Hepatocyte (in vitro differentiated cells): ENCODE data around the gene POLR2L. TPM values are rescaled to one million over a fixed set of nuclear protein-coding genes. Genes with fewer than 3 reads are reported as not detected.

Experiments used
- DNase-seq: peaks from one replicate; pipeline ENCODE4 v3.0.0-alpha.2; 2016; ENCODE audit warnings: low spot score
- H2AFZ ChIP-seq: fragments of 200-600 bp; sonication (generic); 2 replicates; pipeline ENCODE4 v1.6.0; 2016; ENCODE audit warnings: antibody characterized with exemption, mild to moderate bottlenecking
- H3K27ac ChIP-seq: fragments of 200-600 bp; sonication (generic); 2 replicates; pipeline ENCODE4 v1.5.1; 2016; ENCODE audit warnings: mild to moderate bottlenecking
- H3K27me3 ChIP-seq: fragments of 200-600 bp; sonication (generic); 2 replicates; pipeline ENCODE4 v1.6.1; 2016
- H3K36me3 ChIP-seq: fragments of 200-600 bp; sonication (generic); replicated peaks from 2 replicates; pipeline ENCODE4 v1.5.1; 2016; ENCODE audit warnings: low read depth; ENCODE audit not compliant: insufficient read depth
- H3K4me1 ChIP-seq: fragments of 200-600 bp; sonication (generic); 2 replicates; pipeline ENCODE4 v1.5.1; 2016; ENCODE audit warnings: mild to moderate bottlenecking, moderate library complexity; ENCODE audit not compliant: insufficient read depth
- H3K4me2 ChIP-seq: fragments of 200-600 bp; sonication (generic); 2 replicates; pipeline ENCODE4 v1.6.0; 2016
- H3K4me3 ChIP-seq: fragments of 200-600 bp; sonication (generic); 2 replicates; pipeline ENCODE4 v1.5.1; 2016; ENCODE audit warnings: mild to moderate bottlenecking
- H3K79me2 ChIP-seq: fragments of 200-600 bp; sonication (generic); 2 replicates; pipeline ENCODE4 v1.6.0; 2017; ENCODE audit warnings: mild to moderate bottlenecking
- H3K9me2 ChIP-seq: fragments of 200-600 bp; sonication (generic); replicated peaks from 2 replicates; pipeline ENCODE4 v1.6.0; 2017; ENCODE audit warnings: mild to moderate bottlenecking; ENCODE audit not compliant: insufficient read depth
- H3K9me3 ChIP-seq: fragments of 200-600 bp; sonication (generic); 2 replicates; pipeline ENCODE4 v1.5.1; 2016; ENCODE audit warnings: low read depth, mild to moderate bottlenecking
- H4K20me1 ChIP-seq: fragments of 200-600 bp; sonication (generic); 2 replicates; pipeline ENCODE4 v1.6.0; 2016; ENCODE audit warnings: mild to moderate bottlenecking; ENCODE audit not compliant: insufficient read depth, poor library complexity, severe bottlenecking
- CTCF ChIP-seq: fragments of 200-600 bp; sonication (generic); IDR thresholded peaks from 2 replicates; pipeline ENCODE4 v1.5.1; 2016; ENCODE audit warnings: antibody characterized with exemption, mild to moderate bottlenecking; ENCODE audit not compliant: poor library complexity
- EZH2 ChIP-seq: fragments of 200-600 bp; sonication (generic); IDR thresholded peaks from 2 replicates; pipeline ENCODE4 v1.6.1; 2016; ENCODE audit warnings: antibody characterized with exemption, mild to moderate bottlenecking, borderline replicate concordance
- EZH2phosphoT487 ChIP-seq: fragments of 200-600 bp; sonication (generic); IDR thresholded peaks from one replicate; pipeline ENCODE4 v1.6.1; 2018; ENCODE audit warnings: antibody characterized with exemption, mild to moderate bottlenecking, low read depth, moderate library complexity; ENCODE audit not compliant: unreplicated experiment, severe bottlenecking
- WGBS: methylation state at CpG from one replicate; pipeline ENCODE4 v1.1.6; 2016; ENCODE audit warnings: low lambda C conversion rate; ENCODE audit errors: missing lambda C conversion rate; 5-methylcytosine and 5-hydroxymethylcytosine counted together
- polyA plus RNA-seq: library from polyadenylated mRNA; unstranded; fragments of >200 nt; fragmentation: Nextera tagmentation; extraction: Ambion mirVana; gene quantifications from 2 replicates; pipeline ENCODE4 v1.2.1, GENCODE V29; 2016
- total RNA-seq: library from RNA; depleted of rRNA; stranded (reverse); fragments of >200 nt; gene quantifications from 2 replicates; pipeline ENCODE4 v1.2.3, GENCODE V29; 2014

The POLR2L gene
- total and polyA plus RNA-seq, 2 experiments from 2014 or later, result 38.0 to 372 TPM

DNA sequence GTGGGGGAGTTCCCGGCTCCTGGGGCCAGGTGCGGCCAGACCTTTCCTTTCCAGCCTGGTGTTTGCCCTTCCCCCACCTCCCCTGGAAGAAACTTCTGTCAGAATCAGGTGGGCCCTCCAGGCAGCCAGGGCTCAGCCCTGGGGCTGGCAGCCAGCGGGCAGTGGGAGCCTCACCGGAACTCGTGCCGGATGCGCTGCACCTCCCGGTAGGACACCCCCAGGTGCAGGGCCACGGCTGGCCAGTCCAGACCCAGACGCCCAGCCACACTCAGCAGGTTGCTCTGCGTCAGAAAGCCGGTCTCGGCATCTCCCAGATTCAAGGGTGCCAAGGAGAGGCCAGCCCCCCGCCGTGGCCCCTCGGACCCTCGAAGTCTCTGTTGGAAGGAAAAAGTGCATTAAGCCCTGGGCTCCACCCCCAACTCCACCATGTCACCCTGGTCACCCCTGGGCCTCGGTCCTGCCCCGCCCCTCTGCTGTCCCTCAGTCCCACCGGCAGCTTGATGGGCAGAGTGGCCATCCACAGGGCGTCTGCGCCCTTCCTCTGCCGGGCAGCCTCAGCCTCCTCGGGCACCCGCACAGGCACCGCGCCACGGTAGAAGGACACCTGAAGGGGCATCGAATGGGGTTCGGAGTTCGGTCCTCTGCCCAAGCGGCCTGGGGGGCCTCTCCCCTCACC, 42.5 kb downstream of the POLR2L start:
- 96% methylated on average over 23 of the region's 32 CpGs for WGBS

DNA sequence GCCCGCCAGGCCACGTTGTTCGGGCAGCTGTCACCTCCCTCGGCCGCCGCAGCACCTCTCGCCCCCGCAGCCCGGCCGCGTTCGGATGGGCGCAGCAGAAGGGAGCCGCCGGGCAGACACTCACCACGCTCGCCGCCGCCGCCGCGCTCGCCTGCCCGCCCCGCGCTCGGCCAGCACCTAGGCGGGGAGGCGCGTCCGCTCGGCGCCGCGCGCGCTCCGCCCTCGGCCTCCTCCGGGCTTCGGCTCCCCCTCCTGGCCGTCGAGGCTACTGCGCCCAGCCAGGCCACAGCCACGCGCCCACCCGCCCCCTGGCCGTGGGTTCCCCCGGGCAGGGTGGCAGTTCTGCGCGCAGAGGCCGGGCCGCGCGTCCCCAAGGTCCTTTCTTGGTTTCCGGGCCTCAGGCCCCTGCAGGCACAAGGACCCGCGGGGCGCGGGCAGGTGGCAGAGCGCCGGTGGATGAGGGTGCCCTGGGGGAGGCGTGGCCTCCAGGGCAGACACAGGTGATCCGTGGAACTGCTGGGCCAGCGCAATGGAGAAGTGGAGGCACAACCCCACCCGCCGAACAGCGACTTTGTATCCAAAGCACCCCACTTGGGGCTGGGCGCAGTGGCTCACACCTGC, 44.1 kb downstream of the POLR2L start, which contains the start of gene SLC25A22:
TSS of gene SLC25A22 (minus strand) at position 189 of the 621 bp plus-strand sequence. CDS start 3,275 bp downstream, outside the sequence.
- 18% methylated on average over 17 of the region's 69 CpGs for WGBS
- H3K27me3 ChIP-seq, result no peaks in the 10 kb centered on the region
- peaks cover 6% of the 10 kb centered on the region for H3K79me2 ChIP-seq
- H3K9me3 ChIP-seq, result no peaks in the 10 kb centered on the region
- H2AFZ ChIP-seq, result peak within 1 kb of the TSS; percentile 46
- H4K20me1 ChIP-seq, result no peaks in the 10 kb centered on the region
- H3K4me1 ChIP-seq, result peaks cover 23% of the 10 kb centered on the region
- H3K9me2 ChIP-seq, result no peaks in the 10 kb centered on the region
- H3K36me3 ChIP-seq, result no peaks in the 10 kb centered on the region
- peak within 1 kb of the TSS; percentile 59 for H3K4me3 ChIP-seq
- peak within 1 kb of the TSS; percentile 90 for H3K4me2 ChIP-seq
- TF ChIP-seq EZH2, result no peak
- peak; percentile 74 for TF ChIP-seq CTCF
- peak within 1 kb of the TSS; percentile 98 for H3K27ac ChIP-seq
- DNase-seq, result peak; percentile 94

More for the DNA sequence above, 42.5 kb downstream of the POLR2L start:
- H3K4me3 ChIP-seq, result no peak overlapping the region
- H3K79me2 ChIP-seq, result peaks cover 9% of the 10 kb centered on the region
- no peaks in the 10 kb centered on the region for H3K36me3 ChIP-seq
- no peak overlapping the region for H3K4me2 ChIP-seq
- H3K4me1 ChIP-seq, result peaks cover 26% of the 10 kb centered on the region
- no peak overlapping the region for H2AFZ ChIP-seq
- H3K27me3 ChIP-seq, result no peaks in the 10 kb centered on the region
- no peaks in the 10 kb centered on the region for H3K9me3 ChIP-seq
- no peak overlapping the region for H3K27ac ChIP-seq
- H3K9me2 ChIP-seq, result no peaks in the 10 kb centered on the region
- TF ChIP-seq EZH2 (no peak), CTCF (no peak), EZH2phosphoT487 (no peak)
- H4K20me1 ChIP-seq, result no peaks in the 10 kb centered on the region
- no peak for DNase-seq

GRCh38 chr11:797296-798092, 44.8 kb downstream of the POLR2L start:
- H2AFZ ChIP-seq, result peak overlapping the region; percentile 46
- H3K4me1 ChIP-seq, result peaks cover 23% of the 10 kb centered on the region
- peak overlapping the region; percentile 59 for H3K4me3 ChIP-seq
- H3K4me2 ChIP-seq, result peak overlapping the region; percentile 90
- H3K9me3 ChIP-seq, result no peaks in the 10 kb centered on the region
- H3K9me2 ChIP-seq, result no peaks in the 10 kb centered on the region
- peak overlapping the region; percentile 98 for H3K27ac ChIP-seq
- H3K79me2 ChIP-seq, result peaks cover 6% of the 10 kb centered on the region
- TF ChIP-seq EZH2phosphoT487, result no peak
- TF ChIP-seq CTCF, result no peak
- TF ChIP-seq EZH2, result no peak
- under 1% methylated on average over 50 of the region's 57 CpGs for WGBS
- no peaks in the 10 kb centered on the region for H4K20me1 ChIP-seq
- H3K27me3 ChIP-seq, result no peaks in the 10 kb centered on the region
- H3K36me3 ChIP-seq, result no peaks in the 10 kb centered on the region
- peak; percentile 94 for DNase-seq
